Measurements from ENCODE around the gene DHCR24.

Gene DHCR24

GRCh38 chr1:54814571-54814970 lies 72.4 kb downstream of the DHCR24 start:
- no peak overlapping the region for H3K9ac ChIP-seq (ENCODE audit: low read length)

GRCh38 chr1:54814126-54814498 lies 72.9 kb downstream of the DHCR24 start:
- H3K9me2 ChIP-seq (ENCODE audit: low read depth, low read length), result no peaks in the 10 kb centered on the region
- H3K27me3 ChIP-seq (ENCODE audit: insufficient read depth, low read length), result no peaks in the 10 kb centered on the region
- H3K36me3 ChIP-seq (ENCODE audit: insufficient read depth, low read length), result no peaks in the 10 kb centered on the region
- H2AFZ ChIP-seq (ENCODE audit: low read length), result no peak overlapping the region
- no peaks in the 10 kb centered on the region for H3K4me1 ChIP-seq (ENCODE audit: insufficient read depth, low read length, severe bottlenecking)
- no peak overlapping the region for H3K4me3 ChIP-seq (ENCODE audit: low read depth, low read length, poor library complexity, severe bottlenecking)
- H3K9me3 ChIP-seq (ENCODE audit: low read length), result no peaks in the 10 kb centered on the region
- H4K20me1 ChIP-seq (ENCODE audit: insufficient read depth, low read length), result no peaks in the 10 kb centered on the region
- no peak for TF ChIP-seq EZH2 (IDR thresholded peaks at IDR 0.05; ENCODE audit: borderline replicate concordance, low read length)
- TF ChIP-seq, protein P1, sequence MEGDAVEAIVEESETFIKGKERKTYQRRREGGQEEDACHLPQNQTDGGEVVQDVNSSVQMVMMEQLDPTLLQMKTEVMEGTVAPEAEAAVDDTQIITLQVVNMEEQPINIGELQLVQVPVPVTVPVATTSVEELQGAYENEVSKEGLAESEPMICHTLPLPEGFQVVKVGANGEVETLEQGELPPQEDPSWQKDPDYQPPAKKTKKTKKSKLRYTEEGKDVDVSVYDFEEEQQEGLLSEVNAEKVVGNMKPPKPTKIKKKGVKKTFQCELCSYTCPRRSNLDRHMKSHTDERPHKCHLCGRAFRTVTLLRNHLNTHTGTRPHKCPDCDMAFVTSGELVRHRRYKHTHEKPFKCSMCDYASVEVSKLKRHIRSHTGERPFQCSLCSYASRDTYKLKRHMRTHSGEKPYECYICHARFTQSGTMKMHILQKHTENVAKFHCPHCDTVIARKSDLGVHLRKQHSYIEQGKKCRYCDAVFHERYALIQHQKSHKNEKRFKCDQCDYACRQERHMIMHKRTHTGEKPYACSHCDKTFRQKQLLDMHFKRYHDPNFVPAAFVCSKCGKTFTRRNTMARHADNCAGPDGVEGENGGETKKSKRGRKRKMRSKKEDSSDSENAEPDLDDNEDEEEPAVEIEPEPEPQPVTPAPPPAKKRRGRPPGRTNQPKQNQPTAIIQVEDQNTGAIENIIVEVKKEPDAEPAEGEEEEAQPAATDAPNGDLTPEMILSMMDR (IDR thresholded peaks at IDR 0.05; ENCODE audit: low read length), result no peak
- no peak overlapping the region for H3K27ac ChIP-seq (ENCODE audit: low read depth, low read length, poor library complexity, severe bottlenecking)
- no peak overlapping the region for H3K9ac ChIP-seq (ENCODE audit: low read length)
- H3K4me2 ChIP-seq (ENCODE audit: low read length), result no peak overlapping the region
- H3K79me2 ChIP-seq (ENCODE audit: insufficient read depth, low read length), result no peaks in the 10 kb centered on the region
- no peaks in the 10 kb centered on the region for H3F3A ChIP-seq (ENCODE audit: insufficient read depth, low read length)

More at GRCh38 chr1:54814571-54814970, 72.4 kb downstream of the DHCR24 start:
- H4K20me1 ChIP-seq (ENCODE audit: insufficient read depth, low read length), result no peaks in the 10 kb centered on the region
- H3K36me3 ChIP-seq (ENCODE audit: insufficient read depth, low read length), result no peaks in the 10 kb centered on the region
- no peak overlapping the region for H2AFZ ChIP-seq (ENCODE audit: low read length)
- H3F3A ChIP-seq (ENCODE audit: insufficient read depth, low read length), result no peaks in the 10 kb centered on the region
- H3K4me2 ChIP-seq (ENCODE audit: low read length), result no peak overlapping the region
- no peaks in the 10 kb centered on the region for H3K9me3 ChIP-seq (ENCODE audit: low read length)
- TF ChIP-seq, protein P1 (IDR thresholded peaks at IDR 0.05; ENCODE audit: low read length), result no peak
- TF ChIP-seq EZH2 (IDR thresholded peaks at IDR 0.05; ENCODE audit: borderline replicate concordance, low read length), result no peak
- H3K27me3 ChIP-seq (ENCODE audit: insufficient read depth, low read length), result no peaks in the 10 kb centered on the region
- no peaks in the 10 kb centered on the region for H3K4me1 ChIP-seq (ENCODE audit: insufficient read depth, low read length, severe bottlenecking)
- no peak overlapping the region for H3K27ac ChIP-seq (ENCODE audit: low read depth, low read length, poor library complexity, severe bottlenecking)
- H3K79me2 ChIP-seq (ENCODE audit: insufficient read depth, low read length), result no peaks in the 10 kb centered on the region
- H3K4me3 ChIP-seq (ENCODE audit: low read depth, low read length, poor library complexity, severe bottlenecking), result no peak overlapping the region
- H3K9me2 ChIP-seq (ENCODE audit: low read depth, low read length), result no peaks in the 10 kb centered on the region

GRCh38 chr1:54813485-54814125 lies 73.4 kb downstream of the DHCR24 start:
- TF ChIP-seq EZH2 (IDR thresholded peaks at IDR 0.05; ENCODE audit: borderline replicate concordance, low read length), result no peak
- TF ChIP-seq, protein P1 (IDR thresholded peaks at IDR 0.05; ENCODE audit: low read length), result no peak
- Histone ChIP-seq H3K9me3 (ENCODE audit: low read length) (no peaks in the 10 kb centered on the region), H3K4me1 (ENCODE audit: insufficient read depth, low read length, severe bottlenecking) (no peaks in the 10 kb centered on the region), H3F3A (ENCODE audit: insufficient read depth, low read length) (no peaks in the 10 kb centered on the region), H3K27me3 (ENCODE audit: insufficient read depth, low read length) (no peaks in the 10 kb centered on the region), H3K36me3 (ENCODE audit: insufficient read depth, low read length) (no peaks in the 10 kb centered on the region), H3K9me2 (ENCODE audit: low read depth, low read length) (no peaks in the 10 kb centered on the region), H3K4me3 (ENCODE audit: low read depth, low read length, poor library complexity, severe bottlenecking) (no peak overlapping the region), H3K79me2 (ENCODE audit: insufficient read depth, low read length) (no peaks in the 10 kb centered on the region), H2AFZ (ENCODE audit: low read length) (no peak overlapping the region), H3K4me2 (ENCODE audit: low read length) (no peak overlapping the region), H3K9ac (ENCODE audit: low read length) (no peak overlapping the region), H3K27ac (ENCODE audit: low read depth, low read length, poor library complexity, severe bottlenecking) (no peak overlapping the region), H4K20me1 (ENCODE audit: insufficient read depth, low read length) (no peaks in the 10 kb centered on the region)
